NCI-H187 (cell line): ENCODE data around the gene EFL1.
"Not testable (repeated sequence)": the region's sequence is repeated elsewhere in the genome, so short reads cannot be mapped to it uniquely, and the experiment has no call there.

Source experiments
- DNase-seq, 2 experiments: peaks; one replicate each; lab custom pipeline; 2025; lab: John Stamatoyannopoulos, UW

Gene EFL1

GRCh38 chr15:82197733-82198594, 64.6 kb downstream of the EFL1 start:
- peak in 1 of 2 experiments; percentile 3 for DNase-seq

- no peak for DNase-seq
Observed at GRCh38 chr15:82196353-82196752, 66.2 kb downstream of the EFL1 start.

DNA sequence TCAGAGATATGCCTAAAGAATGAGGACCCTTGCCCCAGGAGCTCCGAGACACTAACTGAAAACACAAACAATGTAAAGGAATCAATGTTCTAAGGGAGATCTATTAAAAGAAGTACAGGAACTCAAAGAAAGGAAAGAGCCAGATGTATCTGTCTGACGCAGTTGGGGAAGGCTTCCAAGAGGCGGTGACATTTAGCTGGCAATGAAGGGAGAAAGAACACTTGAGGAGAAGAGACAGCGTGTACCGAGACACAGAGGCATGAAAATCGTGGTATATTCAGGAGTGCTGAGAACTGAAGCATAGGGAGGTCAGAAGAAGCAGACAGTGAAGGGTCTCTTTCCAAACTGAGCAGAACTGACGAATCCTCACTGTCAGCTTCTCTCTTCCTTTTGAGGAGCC, 66.7 kb downstream of the EFL1 start:
- DNase-seq: not testable (repeated sequence)

DNA sequence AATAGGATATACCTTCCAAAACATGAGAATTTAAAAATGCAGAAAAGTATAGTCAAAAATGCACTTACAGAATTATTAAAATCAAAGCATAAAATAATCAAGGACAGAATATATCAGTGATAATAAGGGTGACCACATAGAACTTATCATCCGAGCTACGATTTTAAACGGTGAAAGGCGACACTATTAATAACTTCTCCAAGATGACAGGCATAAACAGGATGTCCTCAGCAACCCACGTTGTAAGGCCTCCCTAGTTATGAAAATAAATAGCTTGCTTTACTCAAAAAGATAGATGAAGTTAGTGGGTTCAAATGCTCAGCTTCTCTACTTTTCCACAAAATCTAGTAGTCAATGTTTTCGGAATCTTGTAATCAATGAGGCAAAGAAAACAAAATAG, 68.0 kb downstream of the EFL1 start:
- DNase-seq: not testable (repeated sequence)

DNA sequence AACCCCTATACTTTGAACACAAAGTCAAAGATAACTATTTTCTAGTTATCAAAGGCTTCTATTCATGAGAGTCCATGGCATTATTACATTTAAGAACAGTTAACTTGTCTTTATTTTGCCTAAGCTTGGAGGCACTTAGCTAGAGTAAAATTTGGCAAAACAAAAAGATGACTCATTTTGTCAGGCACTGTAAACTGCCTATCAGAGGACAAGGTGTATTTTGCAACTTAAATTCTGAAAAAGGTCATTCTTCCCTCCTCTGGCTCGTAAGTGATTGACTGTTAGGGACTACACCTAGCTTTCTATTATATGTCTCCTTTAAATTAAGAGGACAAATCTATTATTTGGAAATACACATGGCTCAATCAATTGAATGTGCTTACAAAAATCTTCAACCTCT, 69.1 kb downstream of the EFL1 start:
- not testable (repeated sequence) for DNase-seq

DNA sequence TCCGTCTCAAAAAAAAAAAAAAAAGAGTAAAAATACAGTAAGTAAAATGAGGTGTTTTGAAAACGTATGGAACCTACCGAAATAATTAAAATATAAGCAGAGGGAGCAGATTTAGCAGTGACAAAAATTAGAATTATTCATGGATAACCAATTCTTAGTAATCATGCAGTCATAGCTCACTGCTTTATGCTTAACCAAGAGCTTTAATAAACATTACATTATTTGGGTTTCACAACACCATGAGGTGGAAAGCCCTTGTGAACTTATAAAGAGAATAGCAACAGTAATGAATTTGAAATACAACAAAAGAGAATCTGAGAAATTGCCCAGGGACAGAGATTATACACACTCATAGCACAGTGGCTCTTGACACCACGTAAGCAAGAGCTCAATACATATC, 70.1 kb downstream of the EFL1 start:
- DNase-seq: not testable (repeated sequence)

DNA sequence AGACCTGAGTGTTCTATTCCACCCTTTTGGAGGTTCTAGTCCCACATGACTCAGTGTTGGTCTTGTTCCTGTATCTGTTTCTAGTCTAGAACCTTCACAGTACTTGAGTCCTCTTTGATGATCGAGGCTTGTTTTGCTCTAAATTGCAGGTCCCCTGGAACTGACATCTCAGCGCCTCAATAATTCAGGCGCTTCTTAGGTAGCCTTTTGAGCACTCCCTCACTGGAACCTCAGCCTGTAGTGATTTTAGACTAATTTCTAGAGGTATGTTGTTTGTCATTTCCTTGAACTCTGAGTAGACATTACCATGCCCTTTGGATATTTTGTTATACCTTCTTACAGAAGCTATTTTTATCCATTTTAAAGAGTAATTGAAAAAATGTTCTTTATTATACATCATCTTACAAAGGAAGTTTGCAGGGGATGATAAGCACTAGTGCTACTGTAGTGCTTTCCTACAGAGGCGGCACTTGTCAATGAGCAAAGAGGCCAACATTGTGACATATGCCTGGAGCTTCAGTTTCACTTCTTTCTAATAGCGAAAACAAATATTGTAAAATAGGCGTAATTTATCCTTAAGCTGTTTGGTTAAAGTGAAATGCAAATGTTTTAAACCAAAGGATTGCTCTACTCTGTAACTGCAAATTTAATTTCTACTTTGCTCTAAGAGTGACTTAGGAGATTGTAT, 75.7 kb downstream of the EFL1 start:
- DNase-seq: no peak

- no peak for DNase-seq
Observed at GRCh38 chr15:82186161-82186560, 76.4 kb downstream of the EFL1 start.

DNA sequence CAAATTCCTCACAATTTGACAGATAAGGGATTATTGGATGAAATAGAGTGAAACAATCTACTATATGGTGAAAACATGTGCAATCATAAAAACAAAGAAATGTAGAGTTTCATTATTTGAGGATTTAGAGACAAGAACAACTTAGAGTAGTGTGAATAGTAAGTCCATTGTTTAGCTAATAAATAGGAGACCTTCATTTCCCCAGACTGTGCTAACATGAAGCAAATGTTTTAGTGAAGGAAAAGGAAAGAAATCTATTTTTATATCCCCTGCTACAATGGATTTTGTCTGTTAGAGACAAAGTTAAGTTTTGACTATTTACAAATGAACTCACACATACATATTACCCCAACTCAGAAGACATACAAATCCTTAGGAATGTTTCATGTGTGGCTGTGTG, 77.8 kb downstream of the EFL1 start:
- no peak for DNase-seq

DNA sequence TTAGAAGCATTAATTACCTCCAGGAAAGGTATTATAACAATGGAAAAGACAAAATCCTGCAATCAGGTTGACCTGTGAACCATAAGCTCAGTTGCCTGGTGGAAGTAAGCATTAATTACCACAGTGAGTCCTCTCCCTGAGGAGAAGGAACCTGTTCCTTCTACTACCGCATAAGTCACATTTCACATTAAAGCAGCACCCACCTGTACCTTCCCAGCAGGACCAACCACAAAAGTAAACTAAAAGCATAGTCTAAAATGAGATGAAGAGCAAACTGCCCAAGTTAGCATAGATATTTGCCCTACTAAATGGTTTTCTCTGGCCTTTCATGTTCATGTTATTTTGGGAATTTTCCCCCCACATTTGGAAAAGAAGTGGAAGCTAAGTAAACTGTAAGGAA, 78.2 kb downstream of the EFL1 start:
- no peak for DNase-seq

GRCh38 chr15:82183121-82184031, 79.2 kb downstream of the EFL1 start:
- no peak for DNase-seq

GRCh38 chr15:82181371-82181770, 81.2 kb downstream of the EFL1 start:
- no peak for DNase-seq

GRCh38 chr15:82178061-82178460, 84.5 kb downstream of the EFL1 start:
- no peak for DNase-seq

DNA sequence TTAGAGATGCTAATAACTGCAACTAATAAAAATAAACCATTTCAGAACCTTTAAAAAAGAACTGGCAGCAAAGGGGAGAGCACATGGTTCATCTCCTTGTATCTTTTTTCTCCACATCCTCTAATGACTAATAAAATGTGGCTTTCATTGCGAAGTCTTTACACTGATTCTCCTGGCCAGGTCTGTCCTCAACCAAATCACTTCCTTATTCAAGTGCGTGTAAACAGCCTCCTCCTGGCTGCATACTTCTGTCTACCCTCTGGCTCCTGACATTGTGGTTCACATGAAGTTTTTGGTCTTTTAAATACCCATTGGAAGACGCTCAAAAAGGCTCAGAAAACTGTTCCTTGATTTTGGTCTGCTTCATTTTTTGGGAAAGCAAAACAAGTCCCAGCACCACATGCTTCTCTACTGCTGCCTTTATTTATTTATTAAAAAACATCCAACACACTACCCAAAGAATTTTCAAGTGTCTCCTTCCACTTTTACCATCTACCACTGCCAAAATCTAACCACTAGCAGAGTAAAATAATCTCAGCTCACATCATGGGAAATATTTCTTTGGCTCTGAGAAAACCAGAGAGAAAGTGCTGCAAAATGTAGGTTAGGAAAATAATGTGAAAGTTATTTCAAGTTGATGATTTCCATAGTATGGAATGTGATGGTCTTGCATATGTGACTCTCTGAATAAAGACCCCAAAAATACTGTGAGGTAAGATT, 85.1 kb downstream of the EFL1 start:
- no peak for DNase-seq

- DNase-seq: no peak
Observed at GRCh38 chr15:82176542-82176941, 86.0 kb downstream of the EFL1 start.

GRCh38 chr15:82174471-82175235, 87.9 kb downstream of the EFL1 start:
- DNase-seq: no peak

DNA sequence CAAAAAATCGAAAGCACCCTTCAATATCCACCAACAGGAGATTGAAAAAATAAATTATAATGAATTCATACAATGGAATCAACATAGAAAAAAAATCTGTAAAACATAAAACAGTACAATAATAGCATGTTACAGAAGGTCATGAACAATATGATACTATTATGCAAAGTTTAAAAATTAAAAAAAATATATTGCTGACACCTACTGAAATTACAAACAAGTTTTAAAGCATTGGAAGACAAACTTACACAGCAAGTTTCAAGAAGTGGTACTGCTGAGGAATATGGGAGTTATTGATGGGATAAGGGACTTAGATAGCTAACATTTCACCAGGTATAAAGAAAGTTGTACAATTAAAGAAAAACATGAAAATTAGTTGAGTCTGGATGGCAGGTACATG, 89.4 kb downstream of the EFL1 start:
- no peak for DNase-seq

GRCh38 chr15:82172506-82172905, 90.0 kb downstream of the EFL1 start:
- DNase-seq: no peak

DNA sequence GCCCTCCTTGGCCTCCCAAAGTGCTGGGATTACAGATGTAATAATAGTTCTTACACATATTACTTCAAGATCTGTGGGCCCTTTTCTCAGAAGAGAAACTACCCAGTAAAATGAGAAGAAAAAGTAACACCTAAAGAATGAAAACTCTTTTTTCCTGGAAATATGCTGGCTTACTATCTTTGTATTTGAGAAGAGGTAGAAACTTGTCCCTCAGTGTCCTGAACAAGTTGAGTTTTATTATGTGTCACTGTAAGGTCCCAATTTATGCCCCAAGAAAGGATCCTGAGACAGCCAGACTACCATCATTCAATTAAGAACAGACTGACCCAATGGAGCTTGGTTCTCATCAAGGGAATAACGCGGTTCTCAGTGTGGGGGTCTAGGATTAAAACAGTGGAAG, 93.8 kb downstream of the EFL1 start:
- DNase-seq: no peak

GRCh38 chr15:82168296-82168695, 94.2 kb downstream of the EFL1 start:
- no peak for DNase-seq

DNA sequence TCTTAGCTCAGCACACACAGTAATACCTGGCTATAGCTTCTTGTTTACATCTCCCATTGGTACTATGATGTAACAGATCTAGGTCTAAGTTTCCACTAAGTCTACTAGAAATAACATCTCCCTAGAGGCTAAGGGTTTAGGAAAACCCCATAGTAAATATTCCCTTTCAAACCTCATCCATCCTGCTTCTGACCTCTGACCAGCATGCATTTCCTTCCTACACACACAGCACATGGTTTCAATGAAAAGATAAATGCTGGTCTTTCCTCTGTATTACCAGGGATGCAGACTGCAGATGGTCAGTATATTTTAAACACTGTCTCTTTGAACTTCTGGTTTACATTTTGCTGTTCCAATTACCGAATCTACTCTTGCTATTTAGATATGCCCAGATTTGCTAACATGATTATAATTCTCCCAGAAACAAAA, 96.6 kb downstream of the EFL1 start:
- no peak for DNase-seq
